Panc1 (cell line): ENCODE results near the gene DNPH1. TPM values are rescaled to one million over a fixed set of nuclear protein-coding genes. Genes with fewer than 3 reads are reported as not detected.

Experiments
- ATAC-seq: fragments of 200-7000 bp; cut with Tn5 transposase; 2 replicates; pipeline ENCODE4 v1.9.1; 2020; ENCODE audit warnings: mild to moderate bottlenecking, moderate library complexity
- BruUV-seq: library from RNA; stranded (reverse); fragments of 400-500 nt; replicated peaks from 2 replicates; lab custom pipeline; 2021; lab: Mats Ljungman, UMichigan
- CTCF ChIA-PET: fragments of 300-600 bp; sonication (Branson Sonifier 250); formaldehyde crosslinking; loops from one replicate; lab custom pipeline; 2022; ENCODE audit warnings: antibody characterized with exemption; lab: Charles Lee
- POLR2A ChIA-PET: fragments of 300-600 bp; sonication (Branson Sonifier 250); formaldehyde crosslinking; loops from one replicate; lab custom pipeline; 2022; ENCODE audit warnings: antibody characterized with exemption; lab: Charles Lee
- DNase-seq: peaks from one replicate; pipeline ENCODE4 v3.0.0-alpha.2; 2010; ENCODE audit warnings: low read depth, low spot score
- H3K27ac ChIP-seq: 2 replicates; pipeline ENCODE4 v1.5.1; 2011; ENCODE audit warnings: mild to moderate bottlenecking, low read length, inconsistent platforms
- H3K27me3 ChIP-seq: fragments of 200-500 bp; sonication (Bioruptor generic); 2 replicates; pipeline ENCODE4 v1.6.0; 2014; ENCODE audit warnings: low read length, inconsistent platforms; ENCODE audit not compliant: control insufficient read depth, insufficient read depth
- H3K36me3 ChIP-seq: fragments of 200-500 bp; sonication (Bioruptor generic); 2 replicates; pipeline ENCODE4 v1.5.1; 2014; ENCODE audit warnings: inconsistent platforms, mild to moderate bottlenecking, low read length, moderate library complexity; ENCODE audit not compliant: control insufficient read depth, insufficient read depth
- H3K4me1 ChIP-seq: 2 replicates; pipeline ENCODE4 v1.5.1; 2011; ENCODE audit warnings: inconsistent platforms, mild to moderate bottlenecking, low read length, moderate library complexity; ENCODE audit not compliant: control insufficient read depth, insufficient read depth
- H3K4me3 ChIP-seq, 2 experiments: 2 replicates each; pipeline ENCODE4 v1.5.1; 2011 to 2012; ENCODE audit warnings: low read depth in 2 of 2, low read length in 2 of 2, mild to moderate bottlenecking in 2 of 2, inconsistent platforms in 1 of 2, moderate library complexity in 1 of 2
- H3K9me3 ChIP-seq: fragments of 200-500 bp; sonication (Bioruptor generic); 2 replicates; pipeline ENCODE4 v1.5.1; 2014; ENCODE audit warnings: low read depth, mild to moderate bottlenecking, inconsistent platforms, low read length, moderate library complexity; ENCODE audit not compliant: control insufficient read depth, insufficient read depth
- CTCF ChIP-seq: fragments of 450-650 bp; IDR thresholded peaks from 2 replicates; pipeline ENCODE4 v1.5.1; 2017; ENCODE audit warnings: mild to moderate bottlenecking
- POLR2AphosphoS5 ChIP-seq: IDR thresholded peaks from 2 replicates; pipeline ENCODE4 v1.6.1; 2012; ENCODE audit warnings: mild to moderate bottlenecking, low read depth, low read length, moderate library complexity
- REST ChIP-seq, 2 experiments: IDR thresholded peaks; 2 replicates each; pipeline ENCODE4 v1.6.1; 2011 to 2012; ENCODE audit warnings: low read depth in 2 of 2, control low read depth in 1 of 2, low read length in 1 of 2, mild to moderate bottlenecking in 1 of 2, moderate library complexity in 1 of 2; ENCODE audit not compliant: insufficient read depth in 1 of 2
- SIN3A ChIP-seq: IDR thresholded peaks from 2 replicates; pipeline ENCODE4 v1.6.1; 2012; ENCODE audit warnings: low read depth, mild to moderate bottlenecking, low read length, moderate library complexity, borderline replicate concordance; ENCODE audit not compliant: insufficient read depth
- TCF7L2 ChIP-seq: IDR thresholded peaks from 2 replicates; pipeline ENCODE4 v1.6.1; 2011; ENCODE audit warnings: mild to moderate bottlenecking, low read depth, low read length, inconsistent platforms
- in situ Hi-C: cut with HindIII; loops from 2 replicates; pipeline ENCODE4 v1.10.0; 2016; ENCODE audit warnings: low sequenced_read_pairs, low pct_unique_long_range_greater_than_20kb
- intact Hi-C: fragments of 100-400 bp; cut with micrococcal nuclease; formaldehyde crosslinking; loops from one replicate; pipeline ENCODE4 v1.10.0; 2022; ENCODE audit not compliant: unreplicated experiment
- total RNA-seq: library from RNA; stranded (reverse); gene quantifications from one replicate; pipeline ENCODE4 v1.2.1, GENCODE V29; 2021; ENCODE audit not compliant: unreplicated experiment

The DNPH1 gene
- total RNA-seq, 1 experiment from 2014 or later: 67.3 TPM

GRCh38 chr6:43176423-43176786 lies 52.9 kb downstream of the DNPH1 start:
- POLR2A ChIA-PET: no interaction called here
- no TSS peak for BruUV-seq
- Histone ChIP-seq H3K4me1 (peaks cover 27% of the 10 kb centered on the region), H3K27me3 (no peaks in the 10 kb centered on the region), H3K4me3 (no peak overlapping the region), H3K27ac (no peak overlapping the region), H3K36me3 (peaks cover 11% of the 10 kb centered on the region), H3K9me3 (no peaks in the 10 kb centered on the region)
- DNase-seq (no peak), ATAC-seq (no peak)
- intact Hi-C loops: no loop called here
- CTCF ChIA-PET: no interaction called here
- TF ChIP-seq POLR2AphosphoS5: no peak
- TF ChIP-seq CTCF: no peak
- TF ChIP-seq TCF7L2: no peak
- TF ChIP-seq REST (IDR thresholded peaks at IDR 0.05; ENCODE audit: insufficient read depth in 1 of 2, low read depth in 2 of 2, low read length in 1 of 2): no peak
- no peak for TF ChIP-seq SIN3A
- in situ Hi-C loops: no loop called here

GRCh38 chr6:43175676-43176422 lies 53.4 kb downstream of the DNPH1 start:
- H3K9me3 ChIP-seq: no peaks in the 10 kb centered on the region
- H3K4me3 ChIP-seq: no peak overlapping the region
- in situ Hi-C loops (no loop called here), intact Hi-C loops (no loop called here)
- H3K4me1 ChIP-seq: peaks cover 23% of the 10 kb centered on the region
- no peak for DNase-seq
- ChIA-PET CTCF (no interaction called here), POLR2A (no interaction called here)
- ATAC-seq: no peak
- H3K36me3 ChIP-seq: peaks cover 11% of the 10 kb centered on the region
- no peak overlapping the region for H3K27ac ChIP-seq
- no peak for TF ChIP-seq CTCF
- no peak for TF ChIP-seq REST (IDR thresholded peaks at IDR 0.05; ENCODE audit: insufficient read depth in 1 of 2, low read depth in 2 of 2, low read length in 1 of 2)
- TF ChIP-seq SIN3A: no peak
- no peak for TF ChIP-seq TCF7L2
- no peak for TF ChIP-seq POLR2AphosphoS5
- no peaks in the 10 kb centered on the region for H3K27me3 ChIP-seq
- BruUV-seq: no TSS peak
